Ramos (cell line): ENCODE results near the gene BEGAIN.

Experiments
- in situ Hi-C: fragments of 300-500 bp; cut with MboI; formaldehyde crosslinking; loops from one replicate; pipeline ENCODE4 v1.14.3; 2022; ENCODE audit warnings: low sequenced_read_pairs; ENCODE audit not compliant: unreplicated experiment

Gene BEGAIN

DNA sequence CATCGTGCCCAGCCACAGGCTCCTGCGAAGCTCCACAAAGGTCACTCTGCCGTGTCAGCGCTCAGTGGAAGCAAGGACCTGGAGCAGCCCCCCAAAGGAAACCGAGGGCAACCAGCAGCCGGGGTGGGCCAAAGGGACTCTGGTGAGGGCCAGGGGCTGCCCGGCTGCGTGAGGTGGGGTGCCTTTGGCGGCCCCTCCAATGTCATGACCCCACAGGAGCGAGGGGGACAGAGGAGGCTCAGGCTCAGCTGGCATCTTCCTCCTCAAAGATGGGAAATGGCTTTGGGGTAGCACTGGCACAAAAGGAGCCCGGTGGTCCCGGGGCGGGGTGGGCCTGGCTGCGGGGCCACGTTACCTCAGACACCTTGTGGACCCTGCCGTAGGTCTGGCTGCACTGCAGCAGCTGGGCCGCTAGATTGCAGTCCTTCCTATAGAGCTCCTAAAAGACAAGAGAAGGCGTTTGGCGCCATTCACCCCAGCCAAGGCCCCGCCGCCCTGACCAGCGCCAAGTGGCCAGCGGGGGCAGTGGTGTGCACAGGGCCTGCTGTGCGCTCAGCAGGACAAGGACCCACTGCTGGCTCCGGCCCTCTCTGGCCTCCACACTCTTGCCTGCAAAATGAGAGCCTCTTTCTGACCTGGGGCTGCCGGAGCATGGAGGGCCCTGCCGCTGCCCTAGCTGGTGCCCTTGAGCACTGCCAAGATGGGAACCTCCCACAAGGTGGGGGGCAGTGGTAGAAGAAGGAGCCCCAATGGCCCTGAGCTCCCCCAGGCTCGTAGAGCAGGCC lies 46.9 kb downstream of the BEGAIN start:
- in situ Hi-C loops: no loop called here

DNA sequence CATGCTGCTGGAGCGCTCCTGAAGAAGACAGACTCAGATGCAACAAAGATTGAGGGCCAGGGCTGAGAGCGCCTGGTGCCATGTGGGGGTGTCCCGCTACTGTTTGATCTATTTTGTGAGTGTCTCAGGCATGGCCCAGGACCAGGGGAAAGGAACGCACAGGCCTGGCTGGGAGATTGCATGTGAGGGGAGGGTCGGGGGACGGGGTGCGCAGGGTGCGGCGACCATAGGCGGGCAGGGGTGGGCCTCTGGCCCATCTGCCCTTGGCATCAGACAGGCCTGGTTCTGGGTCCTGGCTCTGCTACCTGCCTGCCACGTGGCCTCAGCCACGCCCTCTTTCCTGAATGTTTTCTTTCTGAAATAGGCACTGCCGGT lies 47.5 kb downstream of the BEGAIN start:
- in situ Hi-C loops: no loop called here

DNA sequence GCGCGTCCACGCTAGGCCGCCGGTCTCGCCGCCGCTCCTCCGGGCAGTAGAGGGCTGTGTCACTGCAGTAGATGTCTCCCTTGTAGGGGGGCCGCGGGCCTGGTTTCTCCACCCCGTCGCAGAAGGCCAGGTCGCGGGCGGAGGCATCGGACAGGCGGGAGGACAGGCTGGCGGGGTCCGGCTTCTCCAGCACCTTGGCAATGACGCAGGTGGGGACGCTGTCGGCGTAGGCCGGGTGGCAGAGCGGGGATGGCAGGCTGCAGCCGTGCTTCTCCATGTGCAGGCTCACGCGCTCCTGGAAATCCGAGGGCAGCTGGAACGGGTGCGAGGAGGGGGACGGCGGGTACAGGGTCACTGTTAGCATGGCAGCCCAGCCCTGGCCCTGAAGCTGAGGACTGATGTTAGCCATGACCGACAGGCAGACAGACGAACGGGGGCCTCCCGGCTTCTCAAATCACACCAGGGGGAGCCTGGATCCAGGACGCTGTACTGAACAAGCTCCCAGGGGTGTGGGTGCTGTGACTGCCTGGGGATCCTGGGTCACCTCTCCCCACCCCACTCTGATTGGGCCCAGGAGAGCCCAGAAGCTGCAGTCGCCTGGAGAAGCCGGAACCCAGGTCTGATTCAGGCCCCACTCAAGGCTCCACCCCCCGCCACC lies 48.1 kb downstream of the BEGAIN start:
- in situ Hi-C loops: no loop called here

DNA sequence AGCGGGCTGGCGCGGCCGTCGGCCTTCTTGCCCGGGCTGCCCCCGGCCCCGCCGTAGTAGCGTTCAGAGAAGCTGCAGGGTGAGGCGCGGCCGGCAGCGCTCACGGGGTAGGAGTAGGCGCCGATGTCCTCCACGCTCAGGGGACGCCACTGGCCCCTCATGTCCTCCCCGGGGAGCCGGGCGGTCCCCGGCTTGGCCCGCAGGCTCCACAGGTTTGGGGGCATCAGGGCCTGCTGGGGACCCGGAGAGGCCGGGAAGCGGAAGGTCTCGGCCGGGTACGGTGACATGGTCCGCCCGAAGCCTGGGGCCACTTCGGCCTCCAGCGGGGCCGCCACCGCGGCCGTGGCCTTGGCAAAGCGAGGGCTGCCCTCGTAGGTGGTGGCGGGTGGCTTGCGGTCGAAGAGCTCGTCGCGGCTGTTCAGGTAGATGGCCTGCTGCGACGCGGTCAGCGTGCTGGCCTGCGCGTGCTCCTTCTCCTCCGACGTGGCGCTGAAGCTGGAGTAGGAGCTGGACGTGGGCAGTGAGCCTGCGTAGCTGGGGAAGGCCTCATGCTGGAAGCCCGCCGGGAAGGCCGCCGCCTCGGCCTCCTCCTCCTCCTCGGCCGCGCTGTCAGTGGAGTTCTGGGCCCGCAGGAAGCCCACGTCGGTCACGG lies 48.7 kb downstream of the BEGAIN start:
- in situ Hi-C loops: no loop called here

DNA sequence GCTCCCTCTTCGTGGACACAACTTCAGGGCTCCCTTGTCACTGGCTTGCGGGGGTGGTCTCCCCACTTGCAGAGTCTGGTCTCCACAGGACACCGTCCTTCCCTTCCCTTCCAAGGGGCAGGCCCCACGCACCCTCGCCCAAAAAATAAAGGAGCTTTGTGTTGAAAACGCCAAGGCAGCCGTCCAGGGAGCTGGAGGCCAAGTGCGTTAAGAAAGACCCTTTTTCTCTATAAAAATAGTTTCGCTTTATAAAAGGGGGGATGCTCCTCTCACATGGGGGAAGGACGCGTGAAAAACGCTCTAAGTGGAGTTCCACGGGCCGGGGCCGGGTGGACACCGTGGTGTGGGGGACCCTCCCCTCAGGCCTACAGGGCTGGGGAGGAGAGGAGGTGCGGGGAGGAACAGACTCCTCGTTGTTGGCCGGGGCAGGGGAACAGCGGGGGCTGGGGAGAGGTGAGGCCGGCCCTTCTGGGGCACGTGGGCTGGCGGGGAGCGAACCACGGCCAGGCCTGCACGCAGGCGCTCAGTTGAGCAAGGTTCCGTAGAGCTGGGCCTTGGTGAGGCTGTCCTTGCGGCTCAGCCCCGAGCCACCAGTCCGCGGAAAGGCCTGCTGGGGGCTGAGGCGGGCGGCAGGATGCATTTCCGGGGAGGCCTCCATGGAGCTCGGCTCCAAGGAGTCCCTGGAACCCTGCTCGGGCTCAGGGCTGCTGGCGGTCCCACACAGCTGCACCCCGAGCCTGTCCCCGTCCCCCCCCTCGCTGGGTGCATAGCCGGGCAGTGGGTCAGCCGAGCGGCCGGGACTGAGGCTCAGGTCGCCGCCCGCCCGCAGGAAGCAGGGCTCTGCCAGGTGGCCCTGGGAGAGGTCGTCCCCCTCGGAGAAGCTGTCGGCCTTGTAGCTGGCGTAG lies 49.5 kb downstream of the BEGAIN start:
- in situ Hi-C loops: no loop called here

DNA sequence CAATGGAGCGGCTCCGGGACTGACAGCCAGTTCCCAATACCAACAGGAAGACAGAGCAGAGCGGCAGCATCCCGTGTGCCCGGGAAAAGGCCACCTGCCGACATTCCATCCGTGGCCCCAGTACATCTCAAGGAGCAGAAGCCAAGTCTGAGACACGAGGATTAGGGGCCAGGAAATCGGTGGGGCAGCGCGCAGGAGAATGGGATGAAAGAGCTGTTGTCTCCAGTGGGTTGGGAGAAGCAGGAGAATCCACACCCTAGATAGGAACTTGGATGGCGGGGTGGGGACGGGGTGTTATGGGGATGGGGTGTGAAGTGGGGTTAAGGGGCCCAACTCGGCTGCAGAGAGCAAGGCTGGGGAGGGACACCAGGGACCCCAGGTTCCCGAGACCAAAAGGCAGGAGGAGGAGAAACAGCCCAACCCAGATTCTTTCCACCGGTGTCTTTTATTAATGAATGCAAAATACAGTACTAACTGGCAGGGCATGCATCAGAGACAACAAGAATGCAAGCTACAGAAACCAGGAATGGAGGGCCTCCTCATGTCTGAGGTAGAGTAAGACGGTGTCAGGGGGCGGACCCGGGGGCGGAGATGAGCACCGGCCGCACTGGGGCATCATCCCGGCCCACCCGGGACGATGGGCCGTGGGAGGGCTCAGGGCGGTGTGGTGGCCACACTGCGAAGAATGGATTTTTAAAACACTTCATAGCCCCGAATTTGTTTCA lies 50.3 kb downstream of the BEGAIN start:
- in situ Hi-C loops: no loop called here

DNA sequence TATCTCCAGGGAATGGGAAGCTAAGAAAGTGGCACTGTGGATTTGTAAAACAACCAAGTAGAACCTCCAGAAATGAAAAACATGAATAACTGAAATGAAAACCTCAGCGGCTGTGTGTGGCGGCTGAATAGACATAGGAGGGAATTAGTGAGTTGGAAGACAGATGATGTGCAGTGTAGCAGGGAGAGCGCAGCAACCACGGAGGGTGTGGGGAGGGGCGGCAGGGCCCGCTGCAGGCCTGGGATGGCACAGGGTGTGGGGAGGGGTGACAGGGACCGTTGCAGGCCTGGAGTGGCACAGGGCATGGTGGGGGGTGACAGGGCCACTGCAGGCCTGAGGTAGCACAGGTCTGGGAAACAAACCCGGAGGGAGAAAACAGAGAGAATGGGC lies 51.1 kb downstream of the BEGAIN start:
- in situ Hi-C loops: no loop called here

DNA sequence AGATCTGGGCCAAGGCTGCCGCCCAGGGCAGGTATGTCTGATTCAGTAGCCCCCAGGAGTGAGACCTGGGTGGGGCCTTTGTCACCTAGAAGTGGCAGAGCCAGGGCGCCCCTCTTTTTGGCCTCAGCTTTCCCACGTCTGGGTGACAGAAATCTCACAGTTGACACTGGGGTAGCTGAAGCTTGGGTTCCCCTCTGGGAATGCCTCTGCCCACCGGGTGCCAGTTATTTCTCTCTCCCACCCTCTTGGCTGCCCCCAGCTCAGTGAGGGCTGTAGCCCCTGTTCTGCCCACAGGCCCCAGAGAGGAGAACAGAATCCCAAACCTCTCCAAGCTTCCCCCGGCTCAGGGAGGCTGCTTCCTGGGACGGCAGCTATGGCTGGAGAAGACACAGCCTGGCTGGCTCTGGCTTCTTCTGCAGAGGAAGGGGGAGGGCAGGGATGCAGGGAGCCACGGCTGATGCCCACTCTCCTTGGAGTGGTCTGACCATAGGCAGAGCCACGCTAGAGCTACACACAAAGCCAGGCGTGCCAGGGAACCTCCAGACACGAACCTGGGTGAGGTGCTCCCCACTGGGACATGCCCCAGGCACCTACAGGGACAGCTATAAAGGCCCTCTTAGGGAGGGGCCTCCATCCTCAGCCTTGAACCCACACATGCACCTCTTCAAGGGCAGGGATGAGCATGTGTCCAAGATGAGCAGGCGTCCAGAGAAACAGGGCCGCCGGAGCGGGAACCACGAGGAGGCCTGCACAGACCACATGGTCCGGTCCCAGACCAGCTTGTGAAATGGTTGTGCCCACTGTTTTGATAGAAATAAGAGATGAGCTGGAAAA lies 51.7 kb downstream of the BEGAIN start:
- in situ Hi-C loops: no loop called here

DNA sequence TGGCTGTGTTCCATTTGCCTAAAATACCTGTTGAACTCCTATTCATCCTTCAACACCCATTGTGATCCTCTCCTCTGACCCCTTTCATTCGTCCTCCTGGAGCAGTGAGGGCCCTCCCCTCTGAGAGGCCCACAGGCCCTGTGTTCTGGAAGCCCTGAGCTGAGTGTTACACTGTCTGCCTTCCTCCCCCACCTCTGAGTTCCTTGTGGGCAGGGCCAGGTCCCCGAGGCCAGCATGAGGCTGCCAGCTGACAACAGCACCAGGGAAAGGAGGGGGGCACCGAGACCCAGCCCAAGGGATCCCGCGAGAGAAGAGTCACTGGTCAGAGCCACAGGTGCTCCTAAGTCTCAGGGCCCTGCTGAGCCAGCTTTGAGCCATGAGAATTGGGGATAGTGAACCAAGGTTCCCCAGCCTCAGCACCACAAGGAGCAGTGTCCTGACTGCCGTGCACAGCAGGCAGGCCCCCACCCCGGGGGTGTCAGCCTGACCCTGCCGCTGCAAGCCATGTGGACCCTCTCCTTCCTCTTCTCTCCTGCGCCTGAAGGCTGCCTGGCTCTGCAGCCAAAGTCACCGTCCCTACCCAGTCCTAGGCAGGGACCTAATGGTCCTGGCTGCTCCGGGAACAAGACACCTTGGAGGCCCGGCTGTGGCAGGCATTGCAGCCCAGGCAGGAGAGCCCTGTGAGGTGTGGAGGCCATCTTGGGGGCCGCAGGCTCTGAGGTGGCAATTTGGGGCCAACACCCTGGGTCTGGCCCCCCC lies 52.5 kb downstream of the BEGAIN start:
- in situ Hi-C loops: no loop called here

DNA sequence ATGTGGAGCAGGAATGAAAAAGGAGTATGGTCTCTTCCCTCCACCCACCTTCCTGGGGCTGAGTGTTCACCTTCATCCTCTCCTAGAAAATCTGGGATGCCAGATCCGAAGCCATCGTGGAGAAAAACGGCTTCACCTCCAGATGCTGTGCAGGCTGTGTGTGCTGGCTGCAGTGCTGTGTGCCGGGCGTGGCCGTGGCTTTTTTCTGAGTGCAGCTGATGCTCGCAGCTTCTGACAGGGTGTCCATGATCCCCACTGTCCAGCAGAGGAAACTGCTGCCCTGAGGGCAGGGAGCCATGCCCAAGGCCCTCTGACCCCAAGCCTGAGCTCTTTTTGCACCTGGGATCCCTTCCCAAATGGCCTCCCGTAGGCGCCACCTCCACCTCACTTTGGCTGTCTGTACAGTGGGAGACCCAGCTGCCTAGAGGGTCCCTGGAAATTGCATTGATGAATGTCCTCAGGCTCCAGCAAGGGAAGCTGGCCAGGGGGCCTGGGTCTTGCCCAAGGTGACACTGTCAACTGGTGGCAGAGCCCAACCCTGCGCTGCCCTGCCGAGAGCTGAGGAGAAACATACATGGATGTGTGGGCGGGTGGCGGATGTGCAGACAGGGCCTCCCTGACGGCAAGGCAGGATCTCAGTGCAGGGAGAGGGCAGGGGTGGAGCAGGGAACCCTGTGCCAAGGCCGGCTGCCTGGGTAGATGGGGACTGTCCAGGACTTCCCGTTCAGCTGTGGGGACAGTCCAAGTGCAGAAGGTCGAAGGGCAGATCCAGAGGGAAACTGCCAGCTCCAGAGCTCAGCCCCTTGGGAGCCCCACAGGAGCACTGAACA lies 53.3 kb downstream of the BEGAIN start:
- in situ Hi-C loops: no loop called here

DNA sequence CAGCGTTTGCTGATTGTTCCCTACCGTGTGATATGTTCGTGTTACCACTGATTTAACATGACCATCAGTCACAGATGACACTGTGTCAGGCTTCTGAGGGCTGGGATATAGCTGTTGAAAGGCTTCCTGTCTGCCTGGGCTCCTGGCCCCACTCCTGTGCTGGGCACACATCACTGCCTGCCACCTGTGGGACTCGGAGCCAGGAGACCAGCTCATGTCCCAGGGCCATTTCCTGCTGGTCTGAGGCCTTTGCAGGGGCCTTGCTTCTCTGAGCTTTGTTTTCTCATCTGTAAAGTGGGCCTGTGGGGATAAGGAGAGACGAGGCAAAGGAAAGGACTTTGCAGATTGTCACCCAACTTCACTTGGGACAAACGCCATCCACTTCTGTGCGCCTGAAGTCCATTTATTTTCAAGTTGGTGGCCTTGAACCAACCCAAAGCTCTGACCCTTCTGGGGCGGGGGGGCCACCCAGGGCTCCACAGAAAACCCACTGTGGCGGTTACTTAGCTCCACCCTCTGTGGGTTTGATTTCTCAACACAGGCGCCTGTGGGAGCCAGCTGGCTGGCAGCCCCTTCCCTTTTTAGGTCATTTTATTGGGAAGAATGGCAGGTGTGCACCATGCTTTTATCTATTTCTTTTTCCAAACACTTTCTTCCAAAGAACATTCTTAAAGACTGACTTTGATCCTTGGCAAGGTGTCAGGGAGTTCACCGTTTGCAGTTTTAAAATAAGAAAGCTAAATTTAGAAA lies 54.1 kb downstream of the BEGAIN start:
- in situ Hi-C loops: no loop called here

DNA sequence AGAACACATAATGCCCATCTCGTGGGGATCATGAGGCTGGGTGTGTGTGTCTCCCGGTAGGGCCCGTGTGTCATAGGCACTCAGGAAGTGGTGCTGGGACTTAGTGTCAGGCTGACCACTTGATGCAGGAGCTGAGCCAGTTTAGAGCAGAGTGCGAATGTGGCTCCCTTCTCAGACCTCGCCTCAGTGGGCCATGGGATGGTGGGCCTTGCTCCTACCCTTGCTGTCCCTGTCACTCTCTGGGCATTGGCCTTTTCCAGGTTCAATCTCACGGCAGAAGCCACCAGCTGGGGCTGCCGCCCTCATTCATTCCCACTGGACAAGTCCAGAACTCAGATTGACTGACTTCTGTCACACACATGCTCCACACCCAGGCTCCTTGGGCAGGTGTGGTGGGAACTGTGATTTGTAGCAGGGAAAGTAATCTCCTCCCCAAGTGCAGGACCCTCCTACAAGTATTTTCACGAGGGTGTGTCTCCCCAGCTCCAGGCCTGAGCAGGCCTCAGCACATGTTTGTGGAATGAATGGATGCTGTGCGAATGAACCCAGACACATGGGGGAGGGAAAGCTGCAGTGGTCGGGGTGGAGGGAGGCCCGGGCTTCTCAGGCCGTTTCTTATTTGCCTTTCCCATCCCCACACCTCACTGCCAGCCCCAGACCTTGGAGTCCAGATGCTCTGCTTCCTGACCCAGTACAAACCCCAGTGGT lies 54.9 kb downstream of the BEGAIN start:
- in situ Hi-C loops: no loop called here

DNA sequence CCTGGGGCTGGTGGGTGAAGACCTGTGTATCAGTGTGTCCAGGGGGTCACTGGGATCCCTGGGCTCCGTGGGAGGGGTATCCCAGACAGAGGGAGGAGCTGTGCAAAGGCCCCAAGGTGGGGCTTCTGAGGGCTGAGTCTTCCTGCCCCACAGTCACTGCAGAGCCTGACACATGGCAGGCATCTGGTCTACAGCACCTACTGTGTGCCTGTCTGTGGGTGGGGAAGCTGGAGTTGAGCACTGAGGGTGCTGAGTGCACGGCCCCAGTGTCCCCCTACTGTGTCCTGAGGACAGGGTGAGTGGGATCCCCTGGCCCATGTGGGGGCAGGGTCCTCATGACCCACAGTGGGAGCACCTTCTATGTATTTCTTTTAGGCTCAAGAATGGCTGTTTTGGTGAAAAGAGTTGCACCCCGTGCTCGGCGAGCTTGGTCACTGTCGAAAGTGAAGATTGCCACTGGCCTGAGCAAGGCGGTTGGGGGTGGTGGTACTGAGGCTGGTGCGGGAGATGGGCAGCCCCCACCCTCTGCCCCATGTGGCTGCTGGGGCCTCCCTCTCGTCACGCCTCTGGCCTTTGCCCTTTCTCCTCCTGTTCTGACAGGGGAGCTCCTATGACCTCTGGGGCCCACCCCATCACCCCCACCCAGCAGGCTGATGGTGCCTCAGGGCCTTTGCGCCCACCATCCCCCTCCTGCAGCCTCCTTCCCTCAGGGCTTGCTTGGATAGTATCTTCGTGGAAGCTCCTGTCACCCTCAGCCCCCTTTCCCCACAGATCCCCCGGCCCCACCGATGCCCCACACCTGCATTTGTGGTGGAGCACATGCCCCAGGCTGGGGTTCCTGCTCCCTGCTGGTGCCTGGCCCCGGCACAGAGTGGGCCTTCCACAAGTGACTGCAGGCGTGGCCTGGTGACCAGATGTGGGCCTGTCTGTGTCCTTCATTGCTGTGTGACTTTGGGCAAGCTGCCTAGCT lies 55.8 kb downstream of the BEGAIN start:
- in situ Hi-C loops: no loop called here

DNA sequence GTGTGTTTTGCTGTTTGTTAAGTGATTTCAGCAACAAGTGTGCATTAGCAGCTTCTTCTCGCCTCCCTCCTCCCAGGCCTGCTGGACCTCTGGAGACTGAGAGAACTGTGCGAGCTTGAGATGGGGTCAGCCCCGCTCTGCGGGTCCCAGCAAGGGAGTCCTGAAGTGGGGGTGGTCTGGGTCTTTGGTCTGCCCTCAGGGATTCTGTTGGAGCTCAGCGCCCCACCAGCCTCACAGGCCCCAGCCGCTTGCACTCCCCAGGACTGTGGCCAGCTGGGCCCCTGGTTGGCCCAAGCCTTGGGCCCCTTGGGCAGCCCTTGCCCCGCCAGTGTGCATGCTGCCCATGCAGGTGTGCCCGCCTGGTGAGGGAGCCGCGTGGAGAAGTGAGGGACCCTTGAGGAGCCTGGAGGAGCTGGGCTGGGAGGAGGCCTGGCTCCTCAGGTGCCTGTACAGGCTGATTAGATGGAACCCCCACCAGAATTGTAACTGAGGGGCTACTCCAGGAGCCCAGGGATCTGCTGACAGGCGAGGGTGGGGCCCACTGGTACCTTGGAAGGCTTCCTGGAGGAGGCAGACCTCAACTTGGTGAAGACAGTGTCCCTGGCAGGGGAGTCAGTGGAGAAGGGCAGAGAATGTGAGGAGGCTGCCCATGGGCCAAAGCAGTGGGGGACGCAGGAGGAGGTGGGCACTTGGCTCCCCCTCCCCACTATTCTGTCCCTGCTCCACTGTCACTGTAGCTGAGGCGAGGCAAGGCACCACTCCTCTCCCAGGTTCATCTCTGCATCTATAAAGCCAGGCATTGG lies 56.7 kb downstream of the BEGAIN start:
- in situ Hi-C loops: no loop called here
